A549 (cell line): ENCODE measurements around the gene RPL6.

Experiments used
- CBX8 ChIP-seq: fragments of 200-600 bp; sonication (generic); IDR thresholded peaks from 2 replicates; pipeline ENCODE4 v1.6.1; 2016
- CHD2 ChIP-seq: fragments of 150-350 bp; IDR thresholded peaks from 2 replicates; pipeline ENCODE4 v1.6.1; 2014; ENCODE audit warnings: low read length; ENCODE audit not compliant: partially characterized antibody
- FOSL2 ChIP-seq, 2 experiments: fragments of 450-650 bp in 1 of 2; fragments of >200 bp in 1 of 2; sonication (Bioruptor Twin) in 1 of 2; formaldehyde crosslinking; IDR thresholded peaks; 2 replicates each; pipeline versions ENCODE4 v1.5.0 to v1.6.1; 2016 to 2020; ENCODE audit warnings: mild to moderate bottlenecking in 1 of 2, moderate library complexity in 1 of 2
- ZSCAN20 ChIP-seq: fragments of 250-450 bp; sonication (Bioruptor Pico); IDR thresholded peaks from 2 replicates; pipeline ENCODE4 v1.8.0; 2022; ENCODE audit warnings: mild to moderate bottlenecking, moderate library complexity

- TF ChIP-seq FOSL2 (IDR thresholded peaks at IDR 0.05), result no peak
- peak; percentile 26; the same call in 1 of the 2 replicates for TF ChIP-seq FOSL2 (CRISPR knock-in tag; IDR thresholded peaks at IDR 0.05)
- no peak for TF ChIP-seq ZSCAN20 (CRISPR knock-in tag)
- TF ChIP-seq CHD2, result no peak
- no peak for TF ChIP-seq CBX8
These were observed 20.2 kb downstream of the RPL6 start for GRCh38 chr12:112389228-112389627.
